HepG2 (cell line): ENCODE data around the gene GREM2. TPM values are rescaled to one million over a fixed set of nuclear protein-coding genes. Genes with fewer than 3 reads are reported as not detected.
A peak's percentile ranks its signal among the peaks of the same experiment; 100 is the strongest.

Source experiments
- ATAC-seq: fragments of 200-7000 bp; cut with Tn5 transposase; 3 replicates; pipeline ENCODE4 v1.9.1; 2020; ENCODE audit warnings: mild to moderate bottlenecking, moderate library complexity
- BruUV-seq: library from RNA; stranded (reverse); fragments of 400-500 nt; replicated peaks from 2 replicates; lab custom pipeline; 2021; lab: Mats Ljungman, UMichigan
- CTCF ChIA-PET: fragments of 300-600 bp; formaldehyde crosslinking; extraction: SDS; loops from one replicate; lab custom pipeline; 2021; ENCODE audit warnings: low total read pairs, inconsistent platforms, low intra/inter-chr PET ratio; lab: Yijun Ruan, JAX
- POLR2A ChIA-PET: fragments of 350-600 bp; sonication (Branson Sonifier 250); formaldehyde crosslinking; loops from one replicate; lab custom pipeline; 2020; ENCODE audit warnings: antibody characterized with exemption, inconsistent platforms; lab: Yijun Ruan, JAX
- DNase-seq: peaks from one replicate; pipeline ENCODE4 v3.0.0-alpha.2; 2015; ENCODE audit warnings: low spot score
- FAIRE-seq: peaks from 3 replicates; lab custom pipeline; 2011; peaks lifted over from hg19 to GRCh38; lab: Jason Lieb, UNC
- H2AFZ ChIP-seq: one replicate; pipeline ENCODE4 v1.6.1; 2011; ENCODE audit warnings: low read length, inconsistent platforms
- H3K27ac ChIP-seq: fragments of 300-600 bp; 3 replicates; pipeline ENCODE4 v1.8.0; 2011; ENCODE audit warnings: mixed run types, mild to moderate bottlenecking, mixed read lengths, low read length, inconsistent platforms; ENCODE audit not compliant: insufficient read depth; ENCODE audit errors: extremely low read length
- H3K27me3 ChIP-seq, 2 experiments: fragments of 200-600 bp in 1 of 2; 2 replicates in 1 of 2; 3 replicates in 1 of 2; pipeline versions ENCODE4 v1.6.0 to v1.8.0; 2011; ENCODE audit warnings: low read length in 2 of 2, mild to moderate bottlenecking in 2 of 2, moderate library complexity in 2 of 2, inconsistent platforms in 1 of 2; ENCODE audit not compliant: insufficient read depth in 2 of 2, control insufficient read depth in 1 of 2
- H3K36me3 ChIP-seq, 2 experiments: fragments of 200-600 bp in 1 of 2; replicated peaks in 1 of 2; 2 replicates in 1 of 2; 3 replicates in 1 of 2; pipeline versions ENCODE4 v1.5.1 to v1.8.0; 2011; ENCODE audit warnings: low read length in 2 of 2, inconsistent platforms in 1 of 2; ENCODE audit not compliant: insufficient read depth in 2 of 2, control insufficient read depth in 1 of 2
- H3K4me1 ChIP-seq: 2 replicates; pipeline ENCODE4 v1.5.1; 2012; ENCODE audit warnings: low read length, inconsistent platforms; ENCODE audit not compliant: insufficient read depth
- H3K4me2 ChIP-seq: 2 replicates; pipeline ENCODE4 v1.6.0; 2011; ENCODE audit warnings: low read depth, low read length, inconsistent platforms
- H3K4me3 ChIP-seq, 3 experiments: fragments of 200-600 bp in 1 of 3; sonication (generic), shearing (Covaris generic) in 1 of 3; replicated peaks in 1 of 3; 2 replicates each; pipeline ENCODE4 v1.5.1; 2011 to 2016; ENCODE audit warnings: low read length in 3 of 3, inconsistent platforms in 2 of 3, low read depth in 2 of 3, mild to moderate bottlenecking in 2 of 3, control low read depth in 1 of 3, mixed read lengths in 1 of 3; ENCODE audit not compliant: insufficient read depth in 1 of 3
- H3K79me2 ChIP-seq: one replicate; pipeline ENCODE4 v1.6.1; 2011; ENCODE audit warnings: low read length, inconsistent platforms; ENCODE audit not compliant: insufficient read depth
- H3K9ac ChIP-seq: 2 replicates; pipeline ENCODE4 v1.6.0; 2011; ENCODE audit warnings: mild to moderate bottlenecking, low read depth, low read length, inconsistent platforms; ENCODE audit not compliant: insufficient read depth
- H3K9me3 ChIP-seq: 2 replicates; pipeline ENCODE4 v1.5.1; 2012; ENCODE audit warnings: mild to moderate bottlenecking, low read length
- H4K20me1 ChIP-seq: 2 replicates; pipeline ENCODE4 v1.6.0; 2011; ENCODE audit warnings: inconsistent platforms, mild to moderate bottlenecking, low read length, moderate library complexity; ENCODE audit not compliant: insufficient read depth
- CEBPB ChIP-seq: IDR thresholded peaks from 2 replicates; pipeline ENCODE4 v1.6.1; 2011; ENCODE audit warnings: low read depth, low read length, improper control_type of control experiment, borderline replicate concordance
- CEBPG ChIP-seq: IDR thresholded peaks from 2 replicates; pipeline ENCODE4 v1.6.1; 2016
- HDAC2 ChIP-seq: sonication (generic); formaldehyde crosslinking; IDR thresholded peaks from 2 replicates; pipeline ENCODE4 v1.4.0; 2020; ENCODE audit warnings: missing genetic modification reagents
- HMG20B ChIP-seq: conservative IDR thresholded peaks from 2 replicates; pipeline ENCODE4 v1.6.1; 2016; ENCODE audit warnings: missing genetic modification reagents, missing compliant biosample characterization
- SATB2 ChIP-seq: sonication (generic); formaldehyde crosslinking; IDR thresholded peaks from 2 replicates; pipeline ENCODE4 v1.5.0; 2020; ENCODE audit warnings: missing genetic modification reagents
- SOX5 ChIP-seq: IDR thresholded peaks from 2 replicates; pipeline ENCODE4 v1.6.1; 2016; ENCODE audit warnings: borderline replicate concordance
- ZNF260 ChIP-seq: sonication (generic); formaldehyde crosslinking; IDR thresholded peaks from 2 replicates; pipeline ENCODE4 v1.4.0; 2020; ENCODE audit warnings: missing genetic modification reagents, low read depth, mild to moderate bottlenecking, borderline replicate concordance
- ZNF589 ChIP-seq: sonication (generic); formaldehyde crosslinking; conservative IDR thresholded peaks from 2 replicates; pipeline ENCODE4 v1.8.0; 2022; ENCODE audit warnings: mild to moderate bottlenecking, moderate library complexity, missing genetic modification reagents
- WGBS: methylation state at CpG from one replicate; pipeline ENCODE4 v1.1.6; 2017; ENCODE audit warnings: low lambda C conversion rate; 5-methylcytosine and 5-hydroxymethylcytosine counted together
- in situ Hi-C: cut with HindIII; loops from 2 replicates; pipeline ENCODE4 v1.10.0; 2017; ENCODE audit warnings: low pct_unique_long_range_greater_than_20kb; ENCODE audit not compliant: extremely low pct_ligation_motif_present
- intact Hi-C: fragments of 100-400 bp; cut with micrococcal nuclease; formaldehyde crosslinking; loops from one replicate; pipeline ENCODE4 v1.10.0; 2022; ENCODE audit not compliant: unreplicated experiment
- polyA plus RNA-seq, 8 experiments: library from polyadenylated mRNA; depleted of rRNA in 3 of 8; stranded (reverse) in 7 of 8; unstranded in 1 of 8; fragments of >200 nt; fragmentation: Illumina TruSeq in 4 of 8; extraction: Trizol in 4 of 8; gene quantifications; 2 replicates each; pipeline versions ENCODE4 v1.2.1 to v1.2.3, GENCODE V29; 2011 to 2016; ENCODE audit warnings: low read depth in 4 of 8, missing spikeins in 1 of 8, mixed read lengths in 1 of 8; ENCODE audit not compliant: insufficient read depth in 1 of 8
- total RNA-seq, 5 experiments: library from RNA; depleted of rRNA; stranded (reverse); fragments of >200 nt; fragmentation: Illumina TruSeq; extraction: Trizol; gene quantifications; 2 replicates each; pipeline ENCODE4 v1.2.3, GENCODE V29; 2016; ENCODE audit warnings: low read depth in 1 of 5
- TF ChIP-seq, protein P1 (sequence below): sonication (generic); formaldehyde crosslinking; conservative IDR thresholded peaks from 2 replicates; pipeline ENCODE4 v1.8.0; 2022; ENCODE audit warnings: mild to moderate bottlenecking, moderate library complexity, missing genetic modification reagents
- TF ChIP-seq, protein P2 (sequence below): sonication (generic); formaldehyde crosslinking; IDR thresholded peaks from 2 replicates; pipeline ENCODE4 v1.4.0; 2020; ENCODE audit warnings: missing genetic modification reagents

GREM2 gene
- total and polyA plus RNA-seq, 2 of the 13 experiments (the other 11 are each of a cell fraction or from before 2014, with no cell fraction given), result 0.07 TPM; not detected in 1

DNA sequence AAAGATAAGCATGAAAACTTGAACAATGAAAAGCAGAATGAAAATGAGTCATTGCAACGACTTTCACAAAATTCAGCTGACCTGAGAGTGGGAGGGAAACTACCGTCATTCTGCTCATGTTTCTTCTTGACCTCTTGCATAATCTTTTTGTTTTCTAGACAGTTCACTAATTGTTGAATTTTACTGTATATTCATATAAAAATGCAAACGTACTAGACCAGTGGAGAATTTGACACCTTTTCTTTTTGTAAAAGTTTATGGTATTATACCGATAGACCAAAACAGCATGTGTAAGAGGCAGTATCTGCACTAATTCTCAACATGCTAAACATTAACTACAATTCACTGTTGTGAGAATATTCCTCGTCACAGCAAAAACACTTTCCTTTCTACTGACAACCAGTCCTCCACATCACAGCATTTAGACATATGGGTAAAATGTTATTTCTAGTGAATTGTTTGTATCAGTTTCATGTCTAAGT lies 137.8 kb downstream of the GREM2 start:
- intact Hi-C loops, result no loop called here
- peak; percentile 31; the same call in 1 of the 2 replicates for TF ChIP-seq CEBPG (CRISPR knock-in tag)
- no peak for TF ChIP-seq ZNF260 (CRISPR knock-in tag)
- TF ChIP-seq HMG20B (CRISPR knock-in tag), result no peak
- TF ChIP-seq CEBPB, result 0 out of 2 replicates have a peak, but pooled peaks have one; percentile 25
- peak; percentile 26; the same call in 1 of the 2 replicates for TF ChIP-seq SOX5 (CRISPR knock-in tag)
- 3% methylated on average over 5 of the region's 5 CpGs for WGBS
- DNase-seq, result no peak
- in situ Hi-C loops, result no loop called here
- Histone ChIP-seq H3K4me3 (no peak overlapping the region), H4K20me1 (no peaks in the 10 kb centered on the region), H3K4me2 (no peak overlapping the region), H3K27ac (no peak overlapping the region), H3K9ac (no peak overlapping the region), H3K4me1 (no peaks in the 10 kb centered on the region), H3K79me2 (no peaks in the 10 kb centered on the region), H3K9me3 (no peaks in the 10 kb centered on the region), H3K27me3 (no peaks in the 10 kb centered on the region), H3K36me3 (no peaks in the 10 kb centered on the region), H2AFZ (no peak overlapping the region)
- no peak for ATAC-seq
- CTCF ChIA-PET, result no interaction called here
- BruUV-seq, result no TSS peak
- no peak for FAIRE-seq
- POLR2A ChIA-PET, result no interaction called here

DNA sequence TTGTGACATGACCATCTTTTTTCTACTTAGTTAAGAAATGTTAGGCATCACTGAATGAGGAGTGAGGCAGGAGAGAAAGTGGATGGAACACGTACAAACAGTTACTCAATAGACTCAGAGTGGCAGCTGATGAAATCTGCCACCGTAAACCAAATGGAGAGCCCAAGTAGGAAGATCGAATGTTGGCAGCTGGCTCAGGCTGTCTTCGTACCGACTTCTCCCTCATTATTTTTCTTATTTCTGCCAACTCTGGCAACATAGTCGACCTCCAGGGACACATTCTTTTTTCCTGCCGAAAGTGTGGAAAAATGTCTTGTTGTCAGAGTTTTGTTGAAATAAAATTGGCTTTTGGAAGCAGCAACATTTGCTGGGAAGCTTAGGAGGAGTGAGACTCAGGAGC lies 143.3 kb downstream of the GREM2 start:
- intact Hi-C loops, result no loop called here
- H3K9ac ChIP-seq, result no peak overlapping the region
- ATAC-seq, result no peak
- H3K27ac ChIP-seq, result no peak overlapping the region
- POLR2A ChIA-PET, result no interaction called here
- FAIRE-seq, result no peak
- H3K4me3 ChIP-seq, result no peak overlapping the region
- WGBS, result 54% methylated on average over 7 of the region's 7 CpGs
- no peaks in the 10 kb centered on the region for H4K20me1 ChIP-seq
- no peak overlapping the region for H2AFZ ChIP-seq
- no peaks in the 10 kb centered on the region for H3K4me1 ChIP-seq
- H3K4me2 ChIP-seq, result no peak overlapping the region
- no peaks in the 10 kb centered on the region; a peak in 1 of 5 replicates for H3K27me3 ChIP-seq
- H3K79me2 ChIP-seq, result no peaks in the 10 kb centered on the region
- no TSS peak for BruUV-seq
- no peaks in the 10 kb centered on the region for H3K36me3 ChIP-seq
- CTCF ChIA-PET, result no interaction called here
- H3K9me3 ChIP-seq, result no peaks in the 10 kb centered on the region
- in situ Hi-C loops, result no loop called here
- no peak for DNase-seq
- no peak for TF ChIP-seq SATB2 (CRISPR knock-in tag)
- TF ChIP-seq, protein P1, sequence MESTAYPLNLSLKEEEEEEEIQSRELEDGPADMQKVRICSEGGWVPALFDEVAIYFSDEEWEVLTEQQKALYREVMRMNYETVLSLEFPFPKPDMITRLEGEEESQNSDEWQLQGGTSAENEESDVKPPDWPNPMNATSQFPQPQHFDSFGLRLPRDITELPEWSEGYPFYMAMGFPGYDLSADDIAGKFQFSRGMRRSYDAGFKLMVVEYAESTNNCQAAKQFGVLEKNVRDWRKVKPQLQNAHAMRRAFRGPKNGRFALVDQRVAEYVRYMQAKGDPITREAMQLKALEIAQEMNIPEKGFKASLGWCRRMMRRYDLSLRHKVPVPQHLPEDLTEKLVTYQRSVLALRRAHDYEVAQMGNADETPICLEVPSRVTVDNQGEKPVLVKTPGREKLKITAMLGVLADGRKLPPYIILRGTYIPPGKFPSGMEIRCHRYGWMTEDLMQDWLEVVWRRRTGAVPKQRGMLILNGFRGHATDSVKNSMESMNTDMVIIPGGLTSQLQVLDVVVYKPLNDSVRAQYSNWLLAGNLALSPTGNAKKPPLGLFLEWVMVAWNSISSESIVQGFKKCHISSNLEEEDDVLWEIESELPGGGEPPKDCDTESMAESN (CRISPR knock-in tag), result no peak
- TF ChIP-seq HDAC2 (CRISPR knock-in tag), result no peak
- TF ChIP-seq ZNF589 (CRISPR knock-in tag), result no peak
- TF ChIP-seq, protein P2, sequence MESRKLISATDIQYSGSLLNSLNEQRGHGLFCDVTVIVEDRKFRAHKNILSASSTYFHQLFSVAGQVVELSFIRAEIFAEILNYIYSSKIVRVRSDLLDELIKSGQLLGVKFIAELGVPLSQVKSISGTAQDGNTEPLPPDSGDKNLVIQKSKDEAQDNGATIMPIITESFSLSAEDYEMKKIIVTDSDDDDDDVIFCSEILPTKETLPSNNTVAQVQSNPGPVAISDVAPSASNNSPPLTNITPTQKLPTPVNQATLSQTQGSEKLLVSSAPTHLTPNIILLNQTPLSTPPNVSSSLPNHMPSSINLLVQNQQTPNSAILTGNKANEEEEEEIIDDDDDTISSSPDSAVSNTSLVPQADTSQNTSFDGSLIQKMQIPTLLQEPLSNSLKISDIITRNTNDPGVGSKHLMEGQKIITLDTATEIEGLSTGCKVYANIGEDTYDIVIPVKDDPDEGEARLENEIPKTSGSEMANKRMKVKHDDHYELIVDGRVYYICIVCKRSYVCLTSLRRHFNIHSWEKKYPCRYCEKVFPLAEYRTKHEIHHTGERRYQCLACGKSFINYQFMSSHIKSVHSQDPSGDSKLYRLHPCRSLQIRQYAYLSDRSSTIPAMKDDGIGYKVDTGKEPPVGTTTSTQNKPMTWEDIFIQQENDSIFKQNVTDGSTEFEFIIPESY (CRISPR knock-in tag), result no peak
